GM12872 (cell line): ENCODE data around the gene BSG.

Source experiments
- TF ChIP-seq, protein P1 (sequence below): IDR thresholded peaks from 3 replicates; pipeline ENCODE4 v1.5.1; 2011; ENCODE audit warnings: low read depth, mild to moderate bottlenecking, low read length, moderate library complexity; ENCODE audit not compliant: insufficient read depth

BSG gene

DNA sequence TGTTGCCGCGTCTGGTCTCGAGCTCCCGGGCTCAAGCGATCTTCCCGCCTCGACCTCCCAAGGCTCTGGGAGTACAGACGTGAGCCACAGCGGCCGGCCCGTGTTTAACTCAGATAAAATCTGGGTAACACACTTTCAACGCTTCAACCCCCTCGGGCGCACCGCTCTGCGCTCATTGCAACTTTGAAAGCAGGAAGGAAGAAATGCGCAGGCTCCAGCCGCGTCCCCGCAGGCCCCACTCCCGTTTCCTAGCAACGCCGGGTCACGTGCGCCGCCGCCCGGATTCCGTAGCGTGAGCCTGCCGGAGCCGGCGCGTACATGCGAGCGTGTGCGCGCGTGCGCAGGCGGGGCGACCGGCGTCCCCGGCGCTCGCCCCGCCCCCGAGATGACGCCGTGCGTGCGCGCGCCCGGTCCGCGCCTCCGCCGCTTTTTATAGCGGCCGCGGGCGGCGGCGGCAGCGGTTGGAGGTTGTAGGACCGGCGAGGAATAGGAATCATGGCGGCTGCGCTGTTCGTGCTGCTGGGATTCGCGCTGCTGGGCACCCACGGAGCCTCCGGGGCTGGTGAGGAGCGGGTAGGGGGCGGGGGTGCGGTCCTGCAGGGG lies at the start of gene BSG:
Gene BSG (plus strand): TSS at position 457 of the 603 bp plus-strand sequence. CDS start 39 bp downstream, at position 496.
- TF ChIP-seq, protein P1, sequence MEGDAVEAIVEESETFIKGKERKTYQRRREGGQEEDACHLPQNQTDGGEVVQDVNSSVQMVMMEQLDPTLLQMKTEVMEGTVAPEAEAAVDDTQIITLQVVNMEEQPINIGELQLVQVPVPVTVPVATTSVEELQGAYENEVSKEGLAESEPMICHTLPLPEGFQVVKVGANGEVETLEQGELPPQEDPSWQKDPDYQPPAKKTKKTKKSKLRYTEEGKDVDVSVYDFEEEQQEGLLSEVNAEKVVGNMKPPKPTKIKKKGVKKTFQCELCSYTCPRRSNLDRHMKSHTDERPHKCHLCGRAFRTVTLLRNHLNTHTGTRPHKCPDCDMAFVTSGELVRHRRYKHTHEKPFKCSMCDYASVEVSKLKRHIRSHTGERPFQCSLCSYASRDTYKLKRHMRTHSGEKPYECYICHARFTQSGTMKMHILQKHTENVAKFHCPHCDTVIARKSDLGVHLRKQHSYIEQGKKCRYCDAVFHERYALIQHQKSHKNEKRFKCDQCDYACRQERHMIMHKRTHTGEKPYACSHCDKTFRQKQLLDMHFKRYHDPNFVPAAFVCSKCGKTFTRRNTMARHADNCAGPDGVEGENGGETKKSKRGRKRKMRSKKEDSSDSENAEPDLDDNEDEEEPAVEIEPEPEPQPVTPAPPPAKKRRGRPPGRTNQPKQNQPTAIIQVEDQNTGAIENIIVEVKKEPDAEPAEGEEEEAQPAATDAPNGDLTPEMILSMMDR = no peak

DNA sequence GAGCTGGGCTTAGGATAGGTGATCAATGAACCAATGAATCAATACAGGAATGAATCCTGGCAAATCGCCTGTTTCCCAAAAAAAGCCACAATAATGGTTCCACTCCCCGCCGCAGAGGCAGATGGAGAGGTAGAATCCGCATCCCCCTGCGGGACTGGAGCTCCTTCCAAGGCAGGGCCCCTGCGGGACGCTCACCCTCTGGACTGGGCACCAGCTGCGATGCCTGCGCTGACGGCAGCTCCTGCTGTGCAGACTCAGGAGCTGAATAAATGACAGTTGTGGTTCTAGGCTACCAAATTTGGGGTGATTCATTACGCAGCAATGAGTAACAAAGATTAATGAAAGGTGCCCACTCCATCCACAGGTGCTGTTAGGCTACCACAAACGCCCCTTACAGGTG lies 49.7 kb upstream of the BSG start:
- TF ChIP-seq, protein P1 = no peak

DNA sequence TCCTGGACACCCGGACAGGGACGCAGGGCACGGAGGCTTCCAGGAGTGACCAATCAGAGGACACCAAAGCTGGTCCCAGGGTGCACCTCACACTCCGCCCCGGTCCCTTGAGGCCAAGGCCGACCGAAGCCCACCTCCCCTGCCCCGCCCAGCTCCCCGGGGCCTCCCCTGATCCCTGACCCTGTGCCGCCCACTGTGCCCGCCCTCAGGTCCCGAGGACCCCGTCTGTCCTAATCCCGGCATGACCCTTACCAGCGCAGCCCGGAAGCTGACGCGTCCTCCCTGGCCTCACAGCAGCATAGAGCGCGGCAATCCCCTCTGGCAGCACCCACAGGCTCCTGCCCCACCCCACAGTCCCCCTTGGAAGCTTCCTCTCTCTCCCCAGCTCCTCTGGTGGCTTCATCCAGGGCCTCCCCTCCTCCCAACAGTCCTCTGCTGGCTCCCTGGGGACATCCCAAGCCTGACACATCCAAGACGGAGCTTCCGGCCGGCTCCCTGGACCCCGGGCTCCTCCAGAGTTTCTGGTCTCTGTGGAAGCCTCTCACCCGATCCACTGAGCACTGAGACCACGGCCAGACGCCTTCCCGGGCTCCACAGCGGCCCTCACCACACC lies 48.2 kb upstream of the BSG start:
- TF ChIP-seq, protein P1 = no peak

DNA sequence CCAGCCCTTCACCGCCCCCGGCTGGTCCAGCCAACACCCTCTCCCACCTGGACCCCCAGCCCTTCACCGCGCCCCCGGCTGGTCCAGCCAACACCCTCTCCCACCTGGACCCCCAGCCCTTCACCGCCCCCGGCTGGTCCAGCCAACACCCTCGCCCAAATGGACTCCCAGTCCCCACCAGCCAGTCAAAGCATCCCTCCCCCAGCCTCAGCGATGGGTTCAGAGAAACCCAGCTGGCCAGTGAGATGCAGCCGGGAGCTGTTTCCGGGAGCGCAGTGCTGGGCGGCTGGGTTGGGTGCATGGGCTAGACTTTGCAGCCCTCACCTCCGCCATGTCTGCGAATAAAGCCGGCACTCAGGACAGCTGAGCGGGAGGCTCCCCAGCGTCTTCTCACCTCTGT lies 47.4 kb upstream of the BSG start:
- TF ChIP-seq, protein P1 = no peak

DNA sequence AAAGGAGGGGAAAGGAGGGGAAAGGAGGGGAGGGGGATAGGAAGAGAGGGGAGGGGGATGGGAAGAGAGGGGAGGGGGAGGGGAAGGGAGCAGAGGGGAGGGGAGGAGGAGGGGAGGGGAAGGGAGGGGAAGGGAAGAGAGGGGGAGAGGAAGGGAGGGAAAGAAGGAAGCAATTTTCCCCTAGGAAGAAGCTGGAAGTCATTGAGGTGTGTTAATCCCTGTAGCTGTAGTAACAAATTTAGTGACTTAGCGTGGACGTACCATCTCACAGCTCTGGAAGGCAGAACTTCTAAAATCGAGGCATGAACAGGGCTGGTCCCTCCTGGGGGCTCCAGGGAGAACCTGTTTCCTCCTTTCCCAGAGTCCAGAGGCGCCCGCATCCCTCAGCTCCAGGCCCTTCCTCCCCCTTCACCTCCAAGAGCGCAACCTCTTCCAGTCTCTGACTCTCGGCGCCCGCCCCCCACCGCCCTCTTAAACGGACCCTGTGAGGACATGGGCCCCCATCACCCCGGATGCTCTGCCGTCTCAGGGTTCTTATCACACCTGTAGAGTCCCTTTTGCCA lies 46.5 kb upstream of the BSG start:
- TF ChIP-seq, protein P1 = no peak

DNA sequence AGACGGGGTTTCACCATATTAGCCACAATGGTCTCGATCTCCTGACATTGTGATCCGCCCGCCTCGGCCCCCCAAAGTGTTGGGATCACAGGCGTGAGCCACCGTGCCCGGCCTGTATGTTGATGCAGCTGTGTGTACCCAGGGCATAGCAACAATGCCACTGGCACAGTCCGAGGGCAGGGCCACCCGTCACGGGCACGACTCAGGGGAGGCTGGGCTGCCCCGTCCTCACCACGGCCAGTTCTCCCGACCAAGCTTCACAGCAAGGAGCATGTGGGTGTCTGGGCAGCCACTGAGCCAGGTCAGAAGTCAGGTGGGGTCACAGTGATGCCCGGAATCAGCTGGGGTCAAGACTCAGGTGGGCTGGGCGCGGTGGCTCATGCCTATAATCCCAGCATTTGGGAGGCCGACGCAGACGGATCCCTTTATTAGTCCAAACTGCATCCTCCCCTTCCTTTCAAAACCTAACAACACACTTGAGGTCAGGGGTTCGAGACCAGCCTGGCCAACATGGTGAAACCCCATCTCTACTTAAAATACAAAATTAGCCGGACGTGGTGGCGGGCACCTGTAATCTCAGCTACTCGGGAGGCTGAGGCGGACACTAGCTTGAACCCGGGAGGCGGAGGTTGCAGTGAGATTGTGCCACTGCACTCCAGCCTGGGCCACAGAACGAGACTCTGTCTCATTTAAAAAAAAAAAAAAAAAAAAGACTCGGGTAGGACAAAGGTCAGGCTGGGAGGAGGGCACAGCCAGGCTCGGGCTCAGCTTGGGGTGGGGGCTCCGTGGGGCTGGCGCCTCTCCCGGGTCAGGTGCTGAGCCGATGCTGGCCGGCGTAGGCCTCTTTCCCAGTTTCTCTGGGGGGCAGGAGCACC lies 42.0 kb upstream of the BSG start:
- TF ChIP-seq, protein P1 = no peak
